ENCODE data around the gene CA12.

DNA sequence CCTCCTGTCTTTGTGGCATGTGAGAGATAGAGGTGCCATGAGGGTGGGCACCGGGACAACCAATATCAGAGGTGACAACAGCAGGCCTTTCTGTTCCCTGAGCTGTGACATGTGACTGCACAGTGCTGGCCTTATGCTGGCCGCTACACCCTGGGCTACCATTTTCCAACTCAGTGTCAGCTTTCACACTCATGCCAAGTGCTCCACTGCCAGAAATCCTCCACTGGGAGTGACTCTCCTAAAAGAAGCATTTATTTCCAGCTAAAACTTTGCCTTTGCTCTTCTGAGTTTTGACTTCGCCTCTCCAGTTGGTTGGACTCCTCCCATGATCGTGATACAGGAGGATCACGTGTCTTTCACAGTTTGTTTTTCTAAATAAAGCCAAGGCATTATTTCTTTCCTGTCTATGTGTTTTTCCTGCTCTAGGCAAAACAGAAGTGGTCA, 31.4 kb downstream of the CA12 start:
- TF ChIP-seq, protein P1, sequence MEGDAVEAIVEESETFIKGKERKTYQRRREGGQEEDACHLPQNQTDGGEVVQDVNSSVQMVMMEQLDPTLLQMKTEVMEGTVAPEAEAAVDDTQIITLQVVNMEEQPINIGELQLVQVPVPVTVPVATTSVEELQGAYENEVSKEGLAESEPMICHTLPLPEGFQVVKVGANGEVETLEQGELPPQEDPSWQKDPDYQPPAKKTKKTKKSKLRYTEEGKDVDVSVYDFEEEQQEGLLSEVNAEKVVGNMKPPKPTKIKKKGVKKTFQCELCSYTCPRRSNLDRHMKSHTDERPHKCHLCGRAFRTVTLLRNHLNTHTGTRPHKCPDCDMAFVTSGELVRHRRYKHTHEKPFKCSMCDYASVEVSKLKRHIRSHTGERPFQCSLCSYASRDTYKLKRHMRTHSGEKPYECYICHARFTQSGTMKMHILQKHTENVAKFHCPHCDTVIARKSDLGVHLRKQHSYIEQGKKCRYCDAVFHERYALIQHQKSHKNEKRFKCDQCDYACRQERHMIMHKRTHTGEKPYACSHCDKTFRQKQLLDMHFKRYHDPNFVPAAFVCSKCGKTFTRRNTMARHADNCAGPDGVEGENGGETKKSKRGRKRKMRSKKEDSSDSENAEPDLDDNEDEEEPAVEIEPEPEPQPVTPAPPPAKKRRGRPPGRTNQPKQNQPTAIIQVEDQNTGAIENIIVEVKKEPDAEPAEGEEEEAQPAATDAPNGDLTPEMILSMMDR (conservative IDR thresholded peaks at IDR 0.05; ENCODE audit: low read length), result no peak
- no peak for TF ChIP-seq EZH2phosphoT487 (IDR thresholded peaks at IDR 0.05; ENCODE audit: borderline replicate concordance)
